HG02885 (cell line): ENCODE measurements around the gene TBC1D12.
"Not testable (repeated sequence)": the region's sequence is repeated elsewhere in the genome, so short reads cannot be mapped to it uniquely, and the experiment has no call there.

ENCODE experiments used
- ATAC-seq: cut with Tn5 transposase; IDR thresholded peaks from one replicate; pipeline ENCODE4 v1.9.1; 2021; ENCODE audit warnings: mild to moderate bottlenecking; ENCODE audit not compliant: unreplicated experiment, poor library complexity

TBC1D12 gene

GRCh38 chr10:94402204-94402842, at the start of gene TBC1D12:
Gene TBC1D12, plus strand, starts transcription at chr10:94402541. Its CDS starts 73 bp downstream, at chr10:94402614.
- ATAC-seq: peak; percentile 74

- no peak for ATAC-seq
Observed at GRCh38 chr10:94353336-94353735, 49.0 kb upstream of the TBC1D12 start.

GRCh38 chr10:94355841-94356240, 46.5 kb upstream of the TBC1D12 start:
- ATAC-seq: no peak

GRCh38 chr10:94357193-94357592, 45.1 kb upstream of the TBC1D12 start:
- ATAC-seq: no peak

- no peak for ATAC-seq
Observed at GRCh38 chr10:94358480-94358879, 43.9 kb upstream of the TBC1D12 start.

- ATAC-seq: no peak
Observed at GRCh38 chr10:94361171-94361794, 41.1 kb upstream of the TBC1D12 start.

GRCh38 chr10:94362360-94363250, 39.7 kb upstream of the TBC1D12 start, which contains the start of gene NOC3L:
Gene NOC3L, minus strand, starts transcription at chr10:94362939. Its CDS starts 101 bp downstream, at chr10:94362838.
- peak; percentile 100 for ATAC-seq

GRCh38 chr10:94363251-94363565, 39.1 kb upstream of the TBC1D12 start:
- ATAC-seq: peak; percentile 19

GRCh38 chr10:94364482-94364881, 37.9 kb upstream of the TBC1D12 start:
- ATAC-seq: no peak

- ATAC-seq: no peak
Observed at GRCh38 chr10:94366382-94366781, 36.0 kb upstream of the TBC1D12 start.

GRCh38 chr10:94370501-94370900, 31.8 kb upstream of the TBC1D12 start:
- no peak for ATAC-seq

- no peak for ATAC-seq
Observed at GRCh38 chr10:94375374-94375773, 27.0 kb upstream of the TBC1D12 start.

GRCh38 chr10:94376865-94377264, 25.5 kb upstream of the TBC1D12 start:
- ATAC-seq: no peak

- no peak for ATAC-seq
Observed at GRCh38 chr10:94383530-94383929, 18.8 kb upstream of the TBC1D12 start.

GRCh38 chr10:94385733-94386132, 16.6 kb upstream of the TBC1D12 start:
- ATAC-seq: not testable (repeated sequence)

- not testable (repeated sequence) for ATAC-seq
Observed at GRCh38 chr10:94392117-94392516, 10.2 kb upstream of the TBC1D12 start.

GRCh38 chr10:94397549-94398370, 4.6 kb upstream of the TBC1D12 start:
- no peak for ATAC-seq

GRCh38 chr10:94398762-94399161, 3.6 kb upstream of the TBC1D12 start:
- no peak for ATAC-seq

- peak; percentile 30 for ATAC-seq
Observed at GRCh38 chr10:94402843-94403379, 570 bp downstream of the TBC1D12 start.
